ENCODE results near the gene POU2F2. TPM values are rescaled to one million over a fixed set of nuclear protein-coding genes. Genes with fewer than 3 reads are reported as not detected.

POU2F2 gene
- total and polyA plus RNA-seq, 2 donors (not counting 3 experiments of a cell fraction or from before 2014, with no cell fraction given) = 4.0 to 4.1 TPM

GRCh38 chr19:42071247-42071646 lies 61.0 kb downstream of the POU2F2 start:
- intact Hi-C loops (cut with micrococcal nuclease) = no loop called here
- H3K27me3 ChIP-seq (ENCODE audit: control insufficient read depth in 2 of 2, insufficient read depth in 2 of 2, low read length in 2 of 2) = peaks cover 29 to 31% of the 10 kb centered on the region in 2 experiments
- dilution Hi-C loops (cut with MboI; ENCODE audit: extremely low pct_ligation_motif_present, low sequenced_read_pairs) = no loop called here
- H4K20me1 ChIP-seq (replicated peaks; ENCODE audit: control insufficient read depth, extremely low read depth, insufficient read depth, low read length) = no peaks in the 10 kb centered on the region
- ChIA-PET CTCF (interaction anchor here (1.7 kb wide), 1 partner anchor 36 kb away, joined by 7 read pairs; no protein-coding TSS in a partner anchor), POLR2A (no interaction called here)
- DNase-seq (ENCODE audit: low read depth, low spot score) = no peak
- H3K9me1 ChIP-seq (replicated peaks; ENCODE audit: control insufficient read depth, extremely low read depth, insufficient read depth, low read length) = no peaks in the 10 kb centered on the region
- no peak for TF ChIP-seq GATA2 (IDR thresholded peaks at IDR 0.05; ENCODE audit: insufficient read depth, insufficient read length, low read depth, low read length)
- TF ChIP-seq EZH2 (IDR thresholded peaks at IDR 0.05; ENCODE audit: borderline replicate concordance, low read depth, low read length, severe bottlenecking) = no peak
- TF ChIP-seq JUN (IDR thresholded peaks at IDR 0.05; ENCODE audit: borderline replicate concordance, insufficient read depth, insufficient read length, low read depth) = no peak
- TF ChIP-seq POLR2A (IDR thresholded peaks at IDR 0.05; ENCODE audit: low read depth, low read length) = no peak
- TF ChIP-seq FOS (IDR thresholded peaks at IDR 0.05; ENCODE audit: borderline replicate concordance, insufficient read depth, low read length) = no peak
- no peak for TF ChIP-seq MYC (IDR thresholded peaks at IDR 0.05; ENCODE audit: low read depth, low read length)
- TF ChIP-seq CTCF (IDR thresholded peaks at IDR 0.05; ENCODE audit: extremely low read depth in 1 of 2, insufficient read depth in 1 of 2, low read depth in 1 of 2, low read length in 2 of 2) = no peak
- no peak for TF ChIP-seq MAX (IDR thresholded peaks at IDR 0.05; ENCODE audit: insufficient read depth, insufficient read length)
- TF ChIP-seq POLR2AphosphoS5 (IDR thresholded peaks at IDR 0.05; ENCODE audit: insufficient read depth, low read depth, low read length) = no peak
- peaks cover 5% of the 10 kb centered on the region for H3K4me1 ChIP-seq (ENCODE audit: control insufficient read depth, extremely low read depth, insufficient read depth, low read length)
- no peak overlapping the region for H3K4me3 ChIP-seq (replicated peaks in 1 of 3; ENCODE audit: insufficient read depth in 1 of 3, low read depth in 1 of 3, low read length in 3 of 3)
- H3K27ac ChIP-seq (ENCODE audit: insufficient read depth, low read depth, low read length) = no peak overlapping the region
- no peaks in the 10 kb centered on the region for H3K9me3 ChIP-seq (replicated peaks; ENCODE audit: control insufficient read depth, insufficient read depth, low read length)
- BruUV-seq (replicated peaks) = no TSS peak
- FAIRE-seq = no peak
- H3K9ac ChIP-seq (replicated peaks; ENCODE audit: extremely low read depth, insufficient read depth, low read length) = no peak overlapping the region
- no peaks in the 10 kb centered on the region for H3K36me3 ChIP-seq (ENCODE audit: control insufficient read depth in 2 of 2, extremely low read depth in 1 of 2, insufficient read depth in 2 of 2, low read length in 2 of 2)
- peaks cover under 1% of the 10 kb centered on the region for H3K79me2 ChIP-seq (ENCODE audit: control insufficient read depth, insufficient read depth, low read length)
- H3K4me2 ChIP-seq (ENCODE audit: insufficient read depth, low read length) = no peak overlapping the region
- no peak overlapping the region for H2AFZ ChIP-seq (ENCODE audit: low read depth, low read length)
